GM18520 (cell line): ENCODE measurements around the gene SLC26A1.

Source experiments
- ATAC-seq: cut with Tn5 transposase; IDR thresholded peaks from one replicate; pipeline ENCODE4 v1.9.1; 2021; ENCODE audit not compliant: unreplicated experiment

Gene SLC26A1, protein sequence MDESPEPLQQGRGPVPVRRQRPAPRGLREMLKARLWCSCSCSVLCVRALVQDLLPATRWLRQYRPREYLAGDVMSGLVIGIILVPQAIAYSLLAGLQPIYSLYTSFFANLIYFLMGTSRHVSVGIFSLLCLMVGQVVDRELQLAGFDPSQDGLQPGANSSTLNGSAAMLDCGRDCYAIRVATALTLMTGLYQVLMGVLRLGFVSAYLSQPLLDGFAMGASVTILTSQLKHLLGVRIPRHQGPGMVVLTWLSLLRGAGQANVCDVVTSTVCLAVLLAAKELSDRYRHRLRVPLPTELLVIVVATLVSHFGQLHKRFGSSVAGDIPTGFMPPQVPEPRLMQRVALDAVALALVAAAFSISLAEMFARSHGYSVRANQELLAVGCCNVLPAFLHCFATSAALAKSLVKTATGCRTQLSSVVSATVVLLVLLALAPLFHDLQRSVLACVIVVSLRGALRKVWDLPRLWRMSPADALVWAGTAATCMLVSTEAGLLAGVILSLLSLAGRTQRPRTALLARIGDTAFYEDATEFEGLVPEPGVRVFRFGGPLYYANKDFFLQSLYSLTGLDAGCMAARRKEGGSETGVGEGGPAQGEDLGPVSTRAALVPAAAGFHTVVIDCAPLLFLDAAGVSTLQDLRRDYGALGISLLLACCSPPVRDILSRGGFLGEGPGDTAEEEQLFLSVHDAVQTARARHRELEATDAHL

DNA sequence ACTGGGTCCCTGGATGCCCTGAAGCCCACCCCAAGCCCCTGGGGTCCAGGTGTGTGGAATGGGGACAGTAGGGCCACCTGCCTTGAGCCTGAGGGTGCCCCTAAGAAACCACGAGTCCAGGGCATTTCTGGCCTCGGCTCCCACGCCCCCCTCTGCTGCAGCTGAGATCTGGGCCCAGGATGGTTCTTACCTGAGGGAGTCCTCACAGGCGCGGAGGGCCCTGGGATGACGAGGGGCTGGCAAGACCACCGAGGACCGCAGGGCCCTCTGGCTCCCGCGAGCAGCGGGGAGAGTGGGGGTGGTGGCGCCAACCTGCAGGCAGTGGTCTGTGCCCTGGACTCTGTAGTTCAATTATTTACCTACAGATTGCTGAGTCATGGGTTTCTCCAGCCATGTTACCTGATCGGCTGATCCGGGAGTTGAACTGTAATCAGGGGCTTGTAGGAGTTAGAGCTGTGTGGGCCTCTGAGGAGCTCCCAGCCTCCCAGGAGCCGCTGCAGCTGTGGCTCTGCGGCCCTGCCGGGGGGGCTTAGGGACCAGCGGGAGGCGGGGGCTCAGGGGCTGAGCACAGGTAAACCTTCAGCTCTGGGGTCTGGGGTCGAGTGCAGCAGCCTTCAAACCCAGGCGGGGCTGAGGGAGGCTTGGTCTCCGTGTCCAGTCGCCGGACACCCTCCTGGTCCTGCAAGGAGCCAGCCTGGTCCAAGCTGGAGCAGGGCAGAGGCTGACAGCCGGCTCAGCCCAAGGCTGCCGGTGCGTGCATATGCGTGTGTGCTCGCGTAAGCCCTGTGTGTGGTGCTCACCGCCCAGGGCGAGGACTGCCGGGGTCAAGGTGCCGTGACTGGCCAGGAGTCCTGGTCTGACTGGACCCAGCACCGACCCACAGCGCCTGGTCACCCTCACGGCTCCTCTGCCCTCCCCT, at the start of gene SLC26A1:
SLC26A1 (minus strand) TSS at position 294 of the 919 bp plus-strand sequence. CDS start 1,701 bp downstream, outside the sequence.
- ATAC-seq: no peak

DNA sequence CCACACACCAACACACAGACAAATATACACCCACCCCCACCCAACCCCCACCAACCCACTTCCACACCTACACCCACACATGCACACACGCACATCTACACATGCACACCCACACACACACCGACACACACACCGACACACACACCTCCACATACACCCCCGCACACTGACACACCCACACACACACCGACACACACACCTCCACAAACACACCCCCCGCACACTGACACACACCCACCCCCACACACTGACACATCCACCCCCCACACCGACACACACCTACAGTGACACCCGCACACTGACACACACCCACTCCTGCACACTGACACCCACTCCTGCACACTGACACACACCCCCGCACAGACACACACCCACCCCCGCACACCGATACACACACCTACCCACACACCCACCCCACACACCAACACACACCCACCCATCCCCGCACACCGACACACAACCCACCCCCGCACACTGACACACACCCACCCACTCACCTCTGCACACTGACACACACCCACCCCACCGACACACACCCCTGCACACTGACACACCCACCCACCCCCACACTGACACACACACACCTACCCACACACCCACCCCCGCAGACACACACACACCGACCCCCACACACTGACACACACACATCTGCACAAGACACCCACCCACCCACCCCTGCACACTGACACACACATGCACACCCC, 49.3 kb upstream of the SLC26A1 start:
- ATAC-seq: no peak

DNA sequence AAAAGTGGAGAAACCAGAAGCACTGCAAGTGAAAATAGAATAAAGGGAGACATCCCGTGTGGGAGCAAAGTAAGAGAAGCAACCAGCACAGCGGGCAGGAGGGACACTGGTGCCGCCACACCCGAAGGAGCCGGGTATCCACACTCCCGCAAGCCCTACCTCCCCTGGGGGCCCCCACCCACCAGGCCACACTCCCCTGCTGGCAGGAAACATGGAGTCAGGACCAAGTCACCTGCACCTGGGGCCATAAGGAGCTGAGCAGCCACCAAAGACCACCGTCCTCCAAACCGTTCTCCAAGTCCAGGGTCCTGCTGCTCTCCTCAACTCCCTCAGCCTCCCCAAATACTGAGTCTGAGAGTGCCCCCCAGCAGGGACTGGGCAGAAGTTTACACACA, 48.7 kb upstream of the SLC26A1 start:
- no peak for ATAC-seq

DNA sequence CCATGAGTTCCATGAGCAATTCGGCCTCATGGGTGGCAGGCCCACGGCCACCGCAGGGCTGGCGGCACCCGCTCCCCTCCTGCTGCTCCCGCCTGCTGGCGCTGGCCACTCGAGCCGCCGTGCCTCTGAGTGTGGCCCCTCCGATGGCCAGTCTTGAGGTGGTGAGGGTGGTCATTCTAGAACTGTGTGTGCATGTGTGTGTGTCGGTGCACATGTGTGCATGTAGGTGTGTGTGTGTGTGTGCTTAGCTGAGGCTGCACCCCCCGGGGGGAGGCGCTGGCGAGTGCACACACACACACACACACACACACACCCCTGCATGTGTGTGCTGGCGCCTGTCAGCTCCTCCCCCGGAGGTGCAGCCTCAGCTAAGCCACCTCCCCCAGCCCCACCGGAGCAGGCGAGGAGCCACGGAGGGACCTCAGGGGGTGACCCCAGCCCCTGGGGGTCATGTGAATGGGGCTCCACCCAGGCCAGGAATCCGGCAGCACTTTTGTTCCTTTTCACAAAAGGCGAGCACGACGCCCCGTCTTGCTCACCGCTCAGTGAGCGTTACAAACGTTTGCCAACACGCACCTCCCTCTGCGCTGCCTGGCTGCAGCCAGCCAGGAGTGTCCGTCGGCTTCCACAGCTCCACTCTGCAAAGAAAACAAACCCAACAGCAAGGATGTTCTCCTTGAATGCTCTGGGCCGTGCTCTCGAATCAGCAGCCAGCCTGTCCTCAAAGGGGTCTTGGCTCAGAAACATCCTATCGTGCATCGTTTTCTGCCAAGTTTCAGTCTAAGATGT, 48.1 kb upstream of the SLC26A1 start:
- no peak for ATAC-seq

DNA sequence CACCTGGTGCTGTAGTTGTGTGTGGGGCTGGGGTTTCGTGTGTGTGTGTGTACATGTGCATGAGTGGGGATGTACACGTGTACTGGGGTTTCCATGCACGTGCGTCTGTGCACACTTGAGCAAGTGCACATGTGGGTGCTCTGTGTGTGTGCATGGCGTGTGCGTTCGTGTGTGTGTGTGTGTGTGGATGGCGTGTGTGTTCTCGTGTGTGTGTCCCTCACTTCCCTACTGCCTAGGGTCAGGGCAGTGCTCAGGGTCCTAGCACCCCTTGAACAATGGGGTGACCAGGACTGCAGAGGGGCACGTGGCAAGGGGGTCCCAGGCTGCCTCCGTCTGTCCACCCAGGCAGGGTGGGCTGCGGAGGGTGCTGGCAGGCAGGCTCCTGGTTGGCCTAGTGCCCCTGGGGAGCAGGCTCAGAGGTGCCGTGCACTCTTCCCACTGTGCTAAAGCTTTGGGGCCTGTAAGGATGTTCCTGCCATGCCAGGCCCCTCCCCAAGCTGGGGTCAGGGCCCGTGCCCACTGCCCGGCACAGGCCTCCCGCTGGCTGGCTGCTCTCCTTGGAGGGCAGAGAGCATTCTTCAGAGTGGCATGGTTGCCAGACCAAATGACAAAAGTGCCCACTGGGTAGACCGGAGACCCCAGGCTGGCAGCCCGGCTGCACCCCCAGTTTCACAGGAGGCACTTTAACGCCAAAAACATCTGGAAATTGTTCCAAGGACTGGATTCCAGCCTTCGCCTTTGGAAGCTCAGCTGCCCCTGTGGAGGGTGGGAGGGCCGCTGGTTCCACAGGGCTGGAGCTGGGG, 47.3 kb upstream of the SLC26A1 start:
- no peak for ATAC-seq

DNA sequence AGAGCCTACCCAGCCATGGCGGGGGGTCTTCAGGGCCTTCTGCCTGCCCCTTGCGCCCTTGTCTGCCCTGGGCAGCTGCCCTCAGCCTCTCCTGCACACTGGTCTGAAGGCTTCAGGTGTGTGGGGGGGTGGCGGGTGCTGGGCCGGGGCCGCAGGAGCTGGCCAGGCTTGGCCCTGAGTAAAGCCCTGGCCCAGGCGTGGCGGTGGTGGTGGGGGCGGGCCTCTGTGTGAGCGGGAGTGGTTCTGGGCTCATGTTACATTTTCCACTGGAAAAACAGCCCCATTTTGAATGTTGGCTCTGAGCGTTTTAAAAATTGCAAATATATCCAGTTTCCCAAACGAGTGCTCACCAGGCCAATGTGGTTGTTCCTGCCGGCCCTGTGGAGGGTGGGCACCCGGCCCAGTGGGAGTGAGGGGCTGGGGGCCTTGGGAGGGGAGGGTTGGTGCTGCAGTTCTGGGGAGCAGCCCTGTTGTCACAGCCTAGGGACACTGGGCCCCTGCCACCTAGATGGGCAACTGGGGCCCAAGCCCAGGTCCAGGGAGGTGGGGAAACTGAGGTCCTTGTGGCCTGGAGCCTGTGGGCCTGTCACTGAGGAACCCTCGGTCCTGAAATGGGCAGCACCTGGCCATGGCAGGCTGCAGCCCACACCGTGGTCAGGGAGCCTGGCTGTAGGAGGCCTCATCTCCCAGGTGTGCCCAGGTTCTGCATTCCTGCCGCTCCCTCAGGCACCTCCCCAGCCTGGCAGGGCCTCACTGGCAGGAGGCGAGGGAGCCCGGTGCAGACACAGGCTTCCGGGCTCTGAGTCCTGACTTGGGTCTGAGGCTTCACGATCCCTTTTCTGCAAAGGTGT, 46.5 kb upstream of the SLC26A1 start:
- ATAC-seq: no peak

DNA sequence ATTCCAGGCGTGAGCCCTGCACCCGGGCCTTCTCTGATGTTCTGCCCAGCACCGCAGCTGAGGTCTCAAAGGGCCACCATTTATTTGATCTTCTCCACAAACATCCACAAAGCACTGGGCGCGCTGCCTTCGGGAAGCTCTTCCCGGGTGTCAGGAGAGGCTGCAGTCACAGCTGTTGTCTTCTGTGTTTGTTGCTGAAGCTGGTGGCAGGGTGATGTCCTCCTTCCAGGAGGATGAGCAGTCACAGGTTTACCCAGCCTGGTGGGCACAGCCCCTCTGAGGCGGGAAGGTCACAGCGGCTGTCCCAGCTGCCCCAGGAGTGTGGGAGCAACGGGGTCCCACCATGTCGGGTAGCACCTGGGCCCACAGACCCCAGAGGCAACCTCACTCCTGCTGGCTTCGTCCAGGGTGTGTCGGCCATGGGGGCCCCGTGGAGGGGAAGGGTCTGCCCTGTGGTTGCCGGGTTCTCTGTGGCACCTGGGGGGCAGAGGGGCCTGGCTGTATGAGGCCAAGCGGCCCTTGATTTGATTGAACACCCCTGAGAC, 45.8 kb upstream of the SLC26A1 start:
- ATAC-seq: no peak

DNA sequence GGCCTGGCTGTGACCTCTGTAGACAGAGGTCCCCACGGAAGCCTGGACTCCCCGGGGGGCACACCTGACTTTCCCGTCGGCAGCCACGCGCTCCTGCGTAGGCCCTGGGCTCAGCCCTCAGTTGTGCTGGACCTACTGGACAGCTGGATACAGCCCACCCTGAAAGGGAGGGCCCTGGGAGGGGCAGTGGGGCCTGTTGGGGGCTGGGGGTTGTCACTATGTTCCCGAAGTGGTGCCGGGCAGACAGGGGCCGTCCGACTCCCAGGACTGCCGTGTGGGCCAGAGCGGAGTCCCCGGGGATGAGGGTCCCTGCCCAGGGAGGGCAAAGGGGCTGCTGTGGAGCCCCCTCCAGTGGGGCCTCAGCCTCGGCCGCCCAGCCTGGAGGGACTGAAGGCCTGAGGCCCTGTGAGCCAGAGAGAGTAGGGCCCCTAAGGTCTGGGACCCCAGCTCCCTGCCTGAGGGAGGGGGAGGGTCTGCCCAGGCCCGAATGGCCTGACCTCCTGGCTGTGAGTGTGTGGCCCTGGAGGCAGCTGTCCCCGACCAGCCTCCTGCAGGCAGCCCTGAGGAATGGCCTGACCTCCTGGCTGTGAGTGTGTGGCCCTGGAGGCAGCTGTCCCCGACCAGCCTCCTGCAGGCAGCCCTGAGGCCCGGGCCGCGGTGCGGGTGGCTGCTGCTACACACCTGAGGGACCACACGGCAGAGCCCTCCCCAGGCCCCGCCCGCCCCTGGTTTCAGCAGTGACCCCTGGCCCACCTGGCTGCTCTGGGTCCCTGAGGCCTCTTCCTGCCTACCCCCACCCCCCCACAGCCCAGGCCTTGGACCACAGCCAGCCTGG, 44.0 kb upstream of the SLC26A1 start:
- ATAC-seq: no peak

DNA sequence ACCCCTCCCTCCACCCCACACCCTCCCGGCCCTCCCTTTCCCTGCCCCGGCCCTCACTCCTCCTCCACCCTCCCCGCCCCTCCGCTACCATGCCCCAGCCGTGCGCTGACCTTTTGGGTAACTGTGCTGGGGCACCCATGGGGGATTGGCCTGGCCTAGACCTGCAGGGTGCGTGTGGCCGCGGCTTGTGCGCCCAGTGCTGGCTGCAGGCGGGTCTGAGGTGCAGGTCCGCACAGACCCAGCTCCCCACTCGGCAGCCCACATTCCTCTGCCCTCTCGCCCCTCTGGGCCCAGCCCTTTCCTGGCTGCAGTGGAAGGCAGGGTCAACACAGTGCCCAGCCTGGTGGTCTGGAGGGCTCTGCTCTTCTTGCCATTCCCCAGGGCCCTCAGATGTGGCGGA, 42.9 kb upstream of the SLC26A1 start:
- ATAC-seq: no peak

DNA sequence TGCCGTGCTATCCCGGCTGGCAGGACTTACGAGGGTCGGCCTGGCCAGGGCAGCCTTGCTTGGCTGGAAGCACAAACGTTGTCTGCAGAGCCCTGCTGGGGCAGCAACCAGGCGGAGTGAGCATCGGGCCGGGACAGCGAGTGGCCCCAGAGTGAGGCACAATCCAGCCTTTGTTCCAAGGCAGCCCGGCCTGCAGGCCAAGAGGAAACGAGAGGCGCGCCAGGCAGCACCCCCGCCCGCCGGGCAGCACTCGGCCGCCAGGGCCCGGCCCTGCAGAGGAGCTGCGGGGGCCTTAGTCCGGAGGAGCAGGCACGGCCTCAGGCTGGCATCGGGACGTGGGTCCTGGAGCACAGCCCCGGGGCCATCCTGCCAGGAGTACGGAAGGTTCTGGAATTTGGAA, 42.3 kb upstream of the SLC26A1 start:
- ATAC-seq: no peak

DNA sequence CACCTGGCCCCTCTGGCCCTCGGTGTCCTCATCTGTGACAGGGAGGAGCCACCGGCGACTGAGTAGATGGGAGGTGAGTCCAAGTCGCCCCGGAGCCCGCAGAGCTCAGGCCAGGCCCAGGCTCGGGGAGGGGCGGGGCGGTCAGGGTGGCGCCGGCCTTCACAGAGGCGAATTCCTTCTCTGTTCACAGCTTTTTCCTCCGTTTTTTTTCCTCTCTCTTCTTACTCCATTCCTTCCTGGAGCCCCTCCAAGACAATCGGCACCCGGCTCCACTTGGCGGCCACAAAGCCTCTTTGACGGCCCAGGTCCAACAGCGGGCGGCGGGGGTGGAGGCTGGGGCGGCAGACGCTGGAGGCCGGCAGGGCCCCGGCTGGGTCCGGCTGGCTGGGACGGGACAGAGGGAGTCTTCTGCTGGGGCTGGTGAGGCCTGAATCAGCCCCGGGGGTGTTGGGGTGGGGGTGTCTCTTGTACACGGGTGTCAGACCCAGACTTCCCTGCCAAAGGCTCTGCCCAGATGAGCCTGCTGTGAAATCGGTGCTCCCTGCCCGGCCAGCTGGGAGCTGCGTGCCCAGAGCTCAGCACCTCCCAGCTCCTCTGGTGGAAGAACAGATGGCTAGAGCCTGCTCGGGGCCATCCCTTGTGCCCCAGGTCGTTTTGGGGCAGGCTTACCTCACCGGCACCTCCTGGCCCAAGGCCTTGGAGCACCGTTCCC, 40.8 kb upstream of the SLC26A1 start:
- ATAC-seq: no peak

DNA sequence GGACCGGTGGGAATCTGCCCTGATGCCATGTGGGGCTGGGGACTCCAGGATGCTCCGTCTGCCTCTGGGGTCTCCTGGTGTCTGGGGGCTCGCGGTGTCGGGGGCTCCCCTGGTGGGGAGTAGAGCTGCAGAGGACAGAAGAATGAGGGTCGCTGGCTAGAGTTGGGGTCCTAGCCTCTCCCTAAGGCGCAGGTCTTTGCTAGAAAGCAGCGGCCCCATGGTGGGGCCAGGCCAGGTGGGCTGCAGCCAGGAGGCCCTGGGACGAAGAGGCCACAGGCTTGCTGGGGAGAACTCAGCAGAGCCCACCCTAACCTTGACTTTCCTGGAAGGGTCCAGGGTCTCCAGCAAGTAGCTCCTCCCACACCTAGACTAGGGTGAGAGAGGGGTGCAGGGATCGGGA, 39.7 kb upstream of the SLC26A1 start:
- ATAC-seq: no peak

DNA sequence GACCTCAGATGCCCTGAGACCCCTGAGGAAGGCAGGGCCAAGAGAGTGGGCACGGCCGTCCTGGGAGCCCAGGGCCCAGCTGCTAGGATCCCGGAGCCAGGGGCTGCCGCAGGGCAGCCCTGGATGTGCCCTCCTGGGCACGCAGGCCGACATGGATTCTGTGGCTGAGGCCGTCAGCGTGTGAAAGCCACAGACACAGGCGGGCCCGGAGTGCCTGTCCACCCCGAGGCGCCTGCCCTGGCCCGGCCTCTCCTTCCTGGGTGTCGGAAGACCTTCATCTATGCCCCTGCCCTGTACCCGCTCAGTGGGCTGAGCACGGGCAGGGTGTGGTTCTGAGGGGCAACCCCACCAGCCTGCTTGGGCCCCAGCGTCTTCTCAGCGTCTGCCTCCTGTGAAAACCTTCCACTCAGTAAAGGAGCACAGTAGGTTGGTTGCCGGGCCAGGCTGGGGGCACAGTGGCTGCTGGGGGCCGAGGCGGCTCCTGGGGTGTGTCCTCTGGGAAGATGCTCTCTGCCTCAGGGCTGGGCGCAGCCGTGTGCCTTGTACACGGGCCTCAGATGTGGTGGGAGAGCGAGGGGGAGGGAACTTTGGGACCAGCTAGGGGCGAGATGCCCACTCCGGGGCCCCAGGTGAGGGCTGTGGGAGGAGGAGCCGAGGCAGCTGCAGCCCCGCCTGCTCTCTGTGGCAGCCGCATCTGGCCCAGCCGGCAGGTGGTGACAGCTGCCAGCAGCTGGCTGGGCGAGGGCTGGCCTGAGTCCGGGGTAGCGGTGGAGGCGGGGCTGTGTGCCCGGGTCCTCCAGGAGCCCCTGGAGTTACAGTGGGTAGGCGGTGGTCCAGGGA, 39.0 kb upstream of the SLC26A1 start:
- no peak for ATAC-seq

DNA sequence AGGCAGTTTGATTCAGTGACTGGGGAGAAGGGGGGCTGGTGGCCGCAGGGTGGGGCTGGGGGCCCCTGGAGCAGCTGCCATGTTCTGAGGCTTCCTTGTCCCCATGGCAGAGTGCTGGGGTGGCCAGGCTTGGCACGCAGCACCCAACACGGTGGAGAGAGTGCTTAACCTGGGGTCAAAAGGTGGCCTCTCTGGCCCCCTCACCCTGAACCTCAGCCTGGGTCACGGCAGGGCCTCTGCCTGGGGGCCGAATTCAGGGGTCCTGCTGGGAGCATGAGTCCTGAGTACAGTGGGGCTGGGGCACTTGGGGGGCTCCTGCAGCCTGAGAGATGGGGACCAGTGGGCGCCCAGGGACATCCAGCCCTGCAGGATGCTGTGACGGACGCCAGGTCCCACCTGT, 38.1 kb upstream of the SLC26A1 start:
- ATAC-seq: no peak

DNA sequence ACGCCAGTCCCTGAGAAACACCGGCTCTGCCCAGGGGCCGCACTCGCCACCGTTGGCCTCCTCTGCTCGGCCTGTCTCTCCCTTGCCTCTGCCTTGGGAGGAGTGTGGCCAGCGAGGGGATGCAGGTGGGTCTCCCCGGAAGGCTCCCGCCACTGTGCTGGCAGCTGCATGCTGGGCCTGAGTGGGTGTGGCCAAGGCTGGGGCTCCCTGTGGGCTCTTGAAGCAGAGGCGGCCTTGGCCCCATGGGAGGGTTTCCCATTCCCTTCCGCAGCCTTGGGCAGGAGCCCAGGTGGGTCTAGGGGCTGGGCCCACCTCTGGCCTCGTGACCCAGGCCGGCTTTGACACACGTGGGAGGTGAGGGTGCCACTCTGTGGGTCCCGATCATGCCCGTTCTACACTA, 37.4 kb upstream of the SLC26A1 start:
- no peak for ATAC-seq

DNA sequence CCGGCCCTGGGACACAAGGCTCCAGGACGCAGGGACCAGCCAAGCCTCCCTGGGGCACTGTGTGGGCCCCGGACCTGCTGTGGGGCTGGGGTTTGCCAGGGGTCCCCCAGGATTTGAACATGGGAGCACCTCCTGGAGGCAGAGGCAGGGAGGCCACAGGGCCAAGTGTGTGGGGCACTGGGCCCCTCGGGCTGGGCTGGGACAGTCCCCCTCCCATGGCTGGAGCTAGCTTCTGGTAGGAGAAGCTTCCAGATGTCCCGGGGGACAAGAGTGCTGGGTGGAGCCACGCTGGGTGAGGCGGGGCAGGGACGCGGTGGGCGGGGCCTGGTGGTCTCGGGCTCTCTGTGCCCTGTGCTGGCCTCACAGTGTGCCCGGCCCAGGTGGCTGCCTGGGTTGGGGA, 36.8 kb upstream of the SLC26A1 start:
- no peak for ATAC-seq
